Keratinocyte (primary cell): ENCODE results near the gene PDE1C. TPM values are rescaled to one million over a fixed set of nuclear protein-coding genes. Genes with fewer than 3 reads are reported as not detected.

Experiments
- DNase-seq: peaks from one replicate; pipeline ENCODE4 v3.0.0-alpha.2; 2011; ENCODE audit warnings: low read depth, missing footprints, low spot score
- FAIRE-seq: peaks from 2 replicates; lab custom pipeline; 2011; peaks lifted over from hg19 to GRCh38; lab: Jason Lieb, UNC
- H2AFZ ChIP-seq: 2 replicates; pipeline ENCODE4 v1.6.0; 2012; ENCODE audit warnings: low read length, control low read depth, inconsistent platforms; ENCODE audit not compliant: control insufficient read depth
- H3K27ac ChIP-seq: 2 replicates; pipeline ENCODE4 v1.5.1; 2011; ENCODE audit warnings: low read length; ENCODE audit not compliant: control insufficient read depth, insufficient read depth
- H3K27me3 ChIP-seq: 3 replicates; pipeline ENCODE4 v1.6.0; 2011; ENCODE audit warnings: low read length; ENCODE audit not compliant: control insufficient read depth, insufficient read depth; ENCODE audit errors: extremely low read depth
- H3K36me3 ChIP-seq, 2 experiments: 2 replicates in 1 of 2; 3 replicates in 1 of 2; pipeline ENCODE4 v1.5.1; 2011; ENCODE audit warnings: low read length in 2 of 2, mild to moderate bottlenecking in 1 of 2; ENCODE audit not compliant: control insufficient read depth in 2 of 2, insufficient read depth in 2 of 2; ENCODE audit errors: extremely low read depth in 1 of 2
- H3K4me1 ChIP-seq: 3 replicates; pipeline ENCODE4 v1.5.1; 2011; ENCODE audit warnings: low read length; ENCODE audit not compliant: control insufficient read depth, insufficient read depth; ENCODE audit errors: extremely low read depth
- H3K4me2 ChIP-seq: 3 replicates; pipeline ENCODE4 v1.6.0; 2011; ENCODE audit warnings: low read depth, low read length; ENCODE audit not compliant: control insufficient read depth, insufficient read depth; ENCODE audit errors: extremely low read depth
- H3K4me3 ChIP-seq, 3 experiments: fragments of 200-600 bp in 1 of 3; sonication (generic) in 1 of 3; 2 replicates in 2 of 3; 3 replicates in 1 of 3; pipeline ENCODE4 v1.5.1; 2011 to 2016; ENCODE audit warnings: low read length in 3 of 3, mild to moderate bottlenecking in 3 of 3, control low read depth in 2 of 3, inconsistent platforms in 1 of 3, low read depth in 1 of 3, mixed read lengths in 1 of 3, mixed run types in 1 of 3, moderate library complexity in 1 of 3; ENCODE audit not compliant: control insufficient read depth in 2 of 3, insufficient read depth in 2 of 3; ENCODE audit errors: extremely low read depth in 1 of 3
- H3K79me2 ChIP-seq: 2 replicates; pipeline ENCODE4 v1.6.0; 2012; ENCODE audit warnings: low read length; ENCODE audit not compliant: control insufficient read depth, insufficient read depth
- H3K9ac ChIP-seq: 3 replicates; pipeline ENCODE4 v1.6.0; 2011; ENCODE audit warnings: low read length; ENCODE audit not compliant: control insufficient read depth, insufficient read depth; ENCODE audit errors: extremely low read depth
- H3K9me1 ChIP-seq: 3 replicates; pipeline ENCODE4 v1.6.0; 2011; ENCODE audit warnings: low read length; ENCODE audit not compliant: control insufficient read depth, insufficient read depth; ENCODE audit errors: extremely low read depth
- H3K9me3 ChIP-seq: 2 replicates; pipeline ENCODE4 v1.5.1; 2012; ENCODE audit warnings: low read depth, low read length; ENCODE audit not compliant: control insufficient read depth
- H4K20me1 ChIP-seq: 3 replicates; pipeline ENCODE4 v1.6.0; 2011; ENCODE audit warnings: low read length; ENCODE audit not compliant: control insufficient read depth, insufficient read depth; ENCODE audit errors: extremely low read depth
- CTCF ChIP-seq, 3 experiments: IDR thresholded peaks in 1 of 3; conservative IDR thresholded peaks in 1 of 3; optimal IDR thresholded peaks in 1 of 3; 2 replicates in 2 of 3; 3 replicates in 1 of 3; pipeline versions ENCODE3 to v1.5.1; 2011; ENCODE audit warnings: low read length in 3 of 3, mild to moderate bottlenecking in 3 of 3, moderate library complexity in 2 of 3, control low read depth in 1 of 3, inconsistent platforms in 1 of 3; ENCODE audit not compliant: insufficient read depth in 2 of 3; ENCODE audit errors: extremely low read depth in 1 of 3
- EZH2 ChIP-seq: IDR thresholded peaks from one replicate; pipeline ENCODE4 v1.6.1; 2012; ENCODE audit warnings: inconsistent platforms, mild to moderate bottlenecking, low read length, moderate library complexity
- dilution Hi-C: fragments of 300-500 bp; cut with MboI; formaldehyde crosslinking; loops from one replicate; pipeline ENCODE4 v1.7.0; 2020; ENCODE audit warnings: low sequenced_read_pairs; ENCODE audit not compliant: extremely low pct_ligation_motif_present
- polyA plus RNA-seq, 5 experiments: library from polyadenylated mRNA; depleted of rRNA in 3 of 5; stranded (reverse) in 3 of 5; stranded (forward) in 1 of 5; unstranded in 1 of 5; fragments of >200 nt; gene quantifications; 1 replicate in 1 of 5; 2 replicates in 3 of 5; 3 replicates in 1 of 5; pipeline versions ENCODE4 v1.2.1 to v1.2.3, GENCODE V29; 2011 to 2012; ENCODE audit warnings: missing spikeins in 2 of 5, low read depth in 1 of 5, low replicate concordance in 1 of 5

PDE1C gene
- polyA plus RNA-seq, 1 donor (not counting 4 experiments of a cell fraction or from before 2014, with no cell fraction given) = 2.5 TPM

- no peak overlapping the region for H3K9ac ChIP-seq
- no peaks in the 10 kb centered on the region for H4K20me1 ChIP-seq
- no peaks in the 10 kb centered on the region for H3K4me1 ChIP-seq
- dilution Hi-C loops = no loop called here
- no peaks in the 10 kb centered on the region for H3K9me1 ChIP-seq
- no peak overlapping the region for H2AFZ ChIP-seq
- no peak overlapping the region for H3K27ac ChIP-seq
- no peaks in the 10 kb centered on the region for H3K79me2 ChIP-seq
- no peaks in the 10 kb centered on the region for H3K9me3 ChIP-seq
- no peak for DNase-seq
- no peaks in the 10 kb centered on the region for H3K27me3 ChIP-seq
- no peak overlapping the region for H3K4me3 ChIP-seq
- TF ChIP-seq EZH2 (no peak), CTCF (optimal IDR thresholded peaks at IDR 0.05 in 1 of 3, IDR thresholded peaks at IDR 0.05 in 1 of 3, conservative IDR thresholded peaks at IDR 0.05 in 1 of 3; ENCODE audit: extremely low read depth in 1 of 3, insufficient read depth in 2 of 3, low read length in 3 of 3) (no peak)
- FAIRE-seq = peak; percentile 58
- H3K36me3 ChIP-seq = no peaks in the 10 kb centered on the region
- no peak overlapping the region for H3K4me2 ChIP-seq
Measured at GRCh38 chr7:31851119-31851518, 219.1 kb downstream of the PDE1C start.

GRCh38 chr7:31850601-31851000 lies 219.6 kb downstream of the PDE1C start:
- H3K9ac ChIP-seq = no peak overlapping the region
- H3K4me2 ChIP-seq = no peak overlapping the region
- H3K4me3 ChIP-seq = no peak overlapping the region
- no peaks in the 10 kb centered on the region for H3K36me3 ChIP-seq
- H3K27me3 ChIP-seq = no peaks in the 10 kb centered on the region
- no peak overlapping the region for H3K27ac ChIP-seq
- H3K4me1 ChIP-seq = no peaks in the 10 kb centered on the region
- no peak overlapping the region for H2AFZ ChIP-seq
- no peaks in the 10 kb centered on the region for H3K9me3 ChIP-seq
- no peak for DNase-seq
- H3K9me1 ChIP-seq = no peaks in the 10 kb centered on the region
- no peaks in the 10 kb centered on the region for H4K20me1 ChIP-seq
- dilution Hi-C loops = no loop called here
- TF ChIP-seq CTCF (optimal IDR thresholded peaks at IDR 0.05 in 1 of 3, IDR thresholded peaks at IDR 0.05 in 1 of 3, conservative IDR thresholded peaks at IDR 0.05 in 1 of 3; ENCODE audit: extremely low read depth in 1 of 3, insufficient read depth in 2 of 3, low read length in 3 of 3) (no peak), EZH2 (no peak)
- FAIRE-seq = no peak
- no peaks in the 10 kb centered on the region for H3K79me2 ChIP-seq
